Measurements from ENCODE around the gene BET1L.
"Not testable (repeated sequence)": the region's sequence is repeated elsewhere in the genome, so short reads cannot be mapped to it uniquely, and the experiment has no call there.

Gene BET1L

GRCh38 chr11:191490-192478, 15.4 kb downstream of the BET1L start:
- DNase-seq, result not testable (repeated sequence)

GRCh38 chr11:190546-190945, 16.7 kb downstream of the BET1L start:
- not testable (repeated sequence) for DNase-seq

- not testable (repeated sequence) for DNase-seq
These were observed 17.3 kb downstream of the BET1L start for GRCh38 chr11:189843-190311.

- not testable (repeated sequence) for DNase-seq
These were observed 17.9 kb downstream of the BET1L start for GRCh38 chr11:189200-189783.

GRCh38 chr11:180242-180641, 27.0 kb downstream of the BET1L start:
- DNase-seq, result not testable (repeated sequence)
